SU-DHL-6 (cell line): ENCODE results near the gene SLC39A11.

Source experiments
- CTCF ChIP-seq: fragments of 200-600 bp; sonication (generic); IDR thresholded peaks from one replicate; pipeline ENCODE4 v1.5.1; 2017; ENCODE audit warnings: antibody characterized with exemption, mild to moderate bottlenecking, low read length, moderate library complexity; ENCODE audit not compliant: insufficient read depth, poor library complexity, severe bottlenecking
- EZH2phosphoT487 ChIP-seq: fragments of 200-600 bp; sonication (generic), shearing (Covaris generic); conservative IDR thresholded peaks from 2 replicates; pipeline ENCODE4 v1.6.1; 2018; ENCODE audit warnings: mild to moderate bottlenecking, antibody characterized with exemption, low read length, moderate library complexity, mixed read lengths

- no peak for TF ChIP-seq CTCF
- TF ChIP-seq EZH2phosphoT487: no peak
Observed at GRCh38 chr17:73096211-73096610, 3.7 kb upstream of the SLC39A11 start.
